Activated naive CD4-positive, alpha-beta T cell treated with anti-CD3 and anti-CD28 coated beads, Interleukin-2, amount 50 U/mL, for 24 hours (primary cell): Measurements from ENCODE around the gene AHSP.
"Not testable (repeated sequence)": the region's sequence is repeated elsewhere in the genome, so short reads cannot be mapped to it uniquely, and the experiment has no call there.

Experiments used
- H3K27ac Mint-ChIP-seq: one replicate; pipeline ENCODE4 v1.8.0; 2021; ENCODE audit warnings: mild to moderate bottlenecking, mixed read lengths
- H3K27me3 Mint-ChIP-seq: one replicate; pipeline ENCODE4 v1.8.0; 2021; ENCODE audit warnings: mixed read lengths
- H3K36me3 Mint-ChIP-seq: one replicate; pipeline ENCODE4 v1.8.0; 2021; ENCODE audit warnings: mixed read lengths
- H3K4me1 Mint-ChIP-seq: one replicate; pipeline ENCODE4 v1.8.0; 2021; ENCODE audit warnings: mixed read lengths
- H3K4me3 Mint-ChIP-seq: one replicate; pipeline ENCODE4 v1.8.0; 2021; ENCODE audit warnings: mild to moderate bottlenecking, mixed read lengths
- H3K9me3 Mint-ChIP-seq: one replicate; pipeline ENCODE4 v1.8.0; 2021; ENCODE audit warnings: mixed read lengths

Gene AHSP, protein sequence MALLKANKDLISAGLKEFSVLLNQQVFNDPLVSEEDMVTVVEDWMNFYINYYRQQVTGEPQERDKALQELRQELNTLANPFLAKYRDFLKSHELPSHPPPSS

GRCh38 chr16:31527734-31528274 lies at the start of gene AHSP:
TSS of gene AHSP (plus strand) at chr16:31527900. CDS start at chr16:31528140, 240 bp downstream.
- H3K27me3 Mint-ChIP-seq = peaks cover 5% of the 10 kb centered on the region
- no peaks in the 10 kb centered on the region for H3K9me3 Mint-ChIP-seq
- H3K4me3 Mint-ChIP-seq = peak within 1 kb of the TSS; percentile 28
- no peaks in the 10 kb centered on the region for H3K36me3 Mint-ChIP-seq
- H3K27ac Mint-ChIP-seq = peak within 1 kb of the TSS; percentile 19
- peaks cover 19% of the 10 kb centered on the region for H3K4me1 Mint-ChIP-seq

DNA sequence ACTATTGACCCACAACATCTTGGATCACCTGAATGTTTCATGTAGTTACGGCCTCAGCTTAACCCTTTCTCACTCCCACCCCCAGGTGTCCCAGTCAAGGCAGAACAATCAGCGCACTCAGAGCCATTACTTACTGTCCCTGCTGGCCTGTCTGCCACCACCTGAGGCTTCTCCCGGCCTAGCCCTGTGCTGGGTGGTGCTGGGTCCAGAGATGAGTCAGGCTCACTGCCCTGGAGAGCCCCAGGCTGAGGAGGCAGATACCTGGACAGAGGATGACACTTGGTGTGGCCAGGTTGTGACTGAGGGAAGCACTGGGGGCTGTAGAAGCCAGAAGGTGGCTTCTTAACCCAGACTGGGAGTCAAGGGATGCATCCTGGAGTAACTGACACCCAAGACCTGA lies 48.7 kb upstream of the AHSP start:
- H3K36me3 Mint-ChIP-seq = no peaks in the 10 kb centered on the region
- peaks cover 14% of the 10 kb centered on the region for H3K4me1 Mint-ChIP-seq
- H3K27me3 Mint-ChIP-seq = no peaks in the 10 kb centered on the region
- no peak overlapping the region for H3K27ac Mint-ChIP-seq
- no peak overlapping the region for H3K4me3 Mint-ChIP-seq
- no peaks in the 10 kb centered on the region for H3K9me3 Mint-ChIP-seq

DNA sequence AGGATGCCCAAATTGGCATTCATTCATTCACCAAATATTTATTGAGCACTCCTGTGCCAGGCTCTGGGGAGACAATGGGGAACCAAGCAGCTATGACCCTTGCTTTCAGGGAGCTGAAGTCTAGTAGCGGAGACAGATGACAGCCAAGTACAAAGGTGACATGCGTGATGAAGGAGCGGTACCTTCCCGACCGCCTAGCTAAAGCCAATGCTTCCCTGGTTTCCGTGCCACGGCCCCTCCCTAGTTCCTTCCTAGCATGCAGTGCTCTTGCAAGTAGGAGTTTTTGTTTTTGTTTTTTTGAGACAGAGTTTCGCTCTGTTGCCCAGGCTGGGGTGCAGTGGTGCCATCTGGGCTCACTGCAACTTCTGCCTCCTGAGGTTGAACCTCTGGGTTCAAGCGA lies 47.9 kb upstream of the AHSP start:
- Mint-ChIP-seq H3K4me3 (no peak overlapping the region), H3K36me3 (no peaks in the 10 kb centered on the region), H3K27me3 (no peaks in the 10 kb centered on the region), H3K9me3 (no peaks in the 10 kb centered on the region), H3K27ac (peak overlapping the region; percentile 30), H3K4me1 (peaks cover 14% of the 10 kb centered on the region)

DNA sequence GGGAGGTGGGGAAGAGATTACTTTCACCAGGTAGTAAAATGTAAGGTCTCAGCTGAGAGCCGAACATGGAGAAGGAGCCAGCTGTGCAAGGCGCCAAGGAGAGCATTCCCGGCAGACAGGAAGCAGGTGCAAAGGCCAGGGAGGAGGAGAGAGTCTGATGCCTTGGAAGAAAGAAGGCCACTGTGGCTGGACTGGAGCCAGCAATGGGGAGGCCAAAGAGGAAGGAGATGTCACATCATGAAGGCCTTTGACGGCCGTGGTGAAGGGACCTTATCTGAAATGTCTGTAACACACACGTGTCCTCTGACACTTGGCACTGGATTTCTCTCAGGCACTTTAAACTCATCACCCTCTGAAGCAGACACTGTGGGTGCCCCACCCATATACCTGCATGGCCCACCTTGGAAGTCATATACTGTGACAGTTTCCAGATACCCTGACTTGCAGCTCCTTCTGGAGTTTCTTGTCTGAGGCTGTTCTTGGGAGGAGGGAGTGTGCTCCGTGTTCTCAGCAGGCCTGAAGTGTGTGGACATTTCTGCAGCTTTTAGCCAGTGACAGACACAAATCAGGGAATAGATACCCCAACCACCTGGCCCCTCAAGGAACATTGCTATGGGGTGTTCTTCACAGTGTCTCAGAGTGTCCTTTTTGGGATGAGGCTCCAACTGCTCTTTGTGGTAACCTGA lies 46.7 kb upstream of the AHSP start:
- Mint-ChIP-seq H3K9me3 (no peaks in the 10 kb centered on the region), H3K36me3 (no peaks in the 10 kb centered on the region), H3K4me3 (no peak overlapping the region), H3K4me1 (peaks cover 16% of the 10 kb centered on the region), H3K27ac (no peak overlapping the region), H3K27me3 (no peaks in the 10 kb centered on the region)

DNA sequence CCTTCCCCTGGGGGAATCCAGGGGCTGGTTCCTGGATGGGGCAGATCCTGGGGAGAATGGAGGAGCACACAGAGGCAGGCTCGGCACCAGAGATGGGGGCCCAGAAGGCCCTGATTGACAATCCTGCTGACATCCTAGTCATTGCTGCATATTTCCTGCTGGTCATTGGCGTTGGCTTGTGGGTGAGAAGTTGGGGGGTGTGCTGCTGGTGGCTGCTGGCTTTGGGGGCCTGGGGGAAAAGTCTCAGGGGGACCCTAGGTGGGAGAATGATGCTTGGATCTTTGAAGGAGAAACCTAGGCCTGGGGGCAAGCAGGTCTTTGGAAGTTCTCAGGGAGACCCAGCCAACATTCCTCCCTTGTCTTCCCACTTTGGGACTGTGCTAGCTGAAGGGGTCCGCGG lies 44.6 kb upstream of the AHSP start, which contains the start of gene SLC5A2:
Gene SLC5A2, plus strand, starts transcription at position 43 of the 400 bp plus-strand sequence. Its CDS starts 14 bp downstream, at position 57.
- H3K9me3 Mint-ChIP-seq = no peaks in the 10 kb centered on the region
- no peaks in the 10 kb centered on the region for H3K27me3 Mint-ChIP-seq
- no peak within 1 kb of the TSS for H3K4me3 Mint-ChIP-seq
- H3K36me3 Mint-ChIP-seq = no peaks in the 10 kb centered on the region
- no peak within 1 kb of the TSS for H3K27ac Mint-ChIP-seq
- peaks cover 16% of the 10 kb centered on the region for H3K4me1 Mint-ChIP-seq

DNA sequence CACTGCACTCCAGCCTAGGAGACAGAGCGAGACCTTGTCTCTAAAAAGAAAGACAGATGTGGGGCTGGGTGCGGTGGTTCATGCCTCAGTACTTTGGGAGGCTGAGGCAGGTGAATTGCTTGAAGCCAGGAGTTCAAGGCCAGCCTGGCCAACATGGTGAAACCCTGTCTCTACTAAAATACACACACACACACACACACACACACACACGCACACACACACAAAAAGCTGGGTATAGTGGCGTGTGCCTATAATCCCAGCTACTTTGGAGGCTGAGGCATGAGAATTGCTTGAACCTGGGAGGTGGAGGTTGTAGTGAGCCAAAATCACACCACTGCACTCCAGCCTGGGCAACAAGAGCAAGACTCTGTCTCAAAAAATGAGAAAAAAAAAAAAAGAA lies 43.7 kb upstream of the AHSP start:
- H3K4me1 Mint-ChIP-seq = peaks cover 13% of the 10 kb centered on the region
- not testable (repeated sequence) for H3K4me3 Mint-ChIP-seq, H3K27ac Mint-ChIP-seq, H3K27me3 Mint-ChIP-seq, H3K9me3 Mint-ChIP-seq, H3K36me3 Mint-ChIP-seq

- H3K27ac Mint-ChIP-seq = no peak overlapping the region
- no peaks in the 10 kb centered on the region for H3K9me3 Mint-ChIP-seq
- H3K36me3 Mint-ChIP-seq = no peaks in the 10 kb centered on the region
- H3K27me3 Mint-ChIP-seq = no peaks in the 10 kb centered on the region
- no peak overlapping the region for H3K4me3 Mint-ChIP-seq
- H3K4me1 Mint-ChIP-seq = peaks cover 13% of the 10 kb centered on the region
These were observed 43.1 kb upstream of the AHSP start for GRCh38 chr16:31484491-31485171.

DNA sequence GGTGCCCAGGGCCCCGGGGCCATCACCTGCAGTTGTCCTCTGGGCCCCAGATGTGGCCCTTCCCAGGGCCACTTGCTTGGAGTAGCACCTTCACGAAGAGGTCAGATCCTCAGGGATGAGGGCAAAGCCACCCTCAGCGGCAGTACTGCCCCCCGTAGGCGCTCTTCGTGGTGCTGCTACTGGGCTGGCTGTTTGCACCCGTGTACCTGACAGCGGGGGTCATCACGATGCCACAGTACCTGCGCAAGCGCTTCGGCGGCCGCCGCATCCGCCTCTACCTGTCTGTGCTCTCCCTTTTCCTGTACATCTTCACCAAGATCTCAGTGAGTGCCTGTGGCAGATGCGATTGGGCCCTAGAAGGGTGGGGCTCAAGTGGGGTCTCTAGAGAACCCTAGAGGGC lies 42.1 kb upstream of the AHSP start:
- Mint-ChIP-seq H3K36me3 (no peaks in the 10 kb centered on the region), H3K4me3 (no peak overlapping the region)

GRCh38 chr16:31486045-31486444 lies 41.7 kb upstream of the AHSP start:
- Mint-ChIP-seq H3K4me1 (peaks cover 13% of the 10 kb centered on the region), H3K9me3 (no peaks in the 10 kb centered on the region), H3K4me3 (peak overlapping the region; percentile 90), H3K27ac (no peak overlapping the region), H3K36me3 (no peaks in the 10 kb centered on the region), H3K27me3 (no peaks in the 10 kb centered on the region)

More for the DNA sequence above, 42.1 kb upstream of the AHSP start:
- no peak overlapping the region for H3K27ac Mint-ChIP-seq
- no peaks in the 10 kb centered on the region for H3K9me3 Mint-ChIP-seq
- H3K27me3 Mint-ChIP-seq = no peaks in the 10 kb centered on the region
- peaks cover 13% of the 10 kb centered on the region for H3K4me1 Mint-ChIP-seq

DNA sequence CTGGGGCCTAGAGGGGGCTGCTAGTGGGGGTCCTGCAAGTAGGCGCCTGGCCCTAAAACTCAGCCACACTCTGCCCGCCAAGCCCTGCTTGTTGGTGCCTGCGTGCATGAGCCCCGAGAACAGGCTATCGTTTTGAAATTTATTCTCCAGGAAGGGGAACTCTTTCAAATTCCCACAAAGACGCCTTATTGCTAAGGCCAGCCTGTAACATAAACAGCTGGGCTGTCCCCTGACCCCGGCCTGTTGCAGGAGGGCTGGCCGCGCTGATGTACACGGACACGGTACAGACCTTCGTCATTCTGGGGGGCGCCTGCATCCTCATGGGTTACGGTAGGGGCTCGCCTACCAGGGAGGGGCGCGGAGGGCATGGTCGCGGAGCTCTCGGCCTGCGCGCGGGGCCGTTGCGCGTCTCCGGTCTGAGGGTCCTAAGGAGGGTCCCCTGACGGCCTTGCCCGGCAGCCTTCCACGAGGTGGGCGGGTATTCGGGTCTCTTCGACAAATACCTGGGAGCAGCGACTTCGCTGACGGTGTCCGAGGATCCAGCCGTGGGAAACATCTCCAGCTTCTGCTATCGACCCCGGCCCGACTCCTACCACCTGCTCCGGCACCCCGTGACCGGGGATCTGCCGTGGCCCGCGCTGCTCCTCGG lies 40.5 kb upstream of the AHSP start:
- Mint-ChIP-seq H3K36me3 (no peaks in the 10 kb centered on the region), H3K27me3 (no peaks in the 10 kb centered on the region), H3K4me1 (peaks cover 13% of the 10 kb centered on the region)

DNA sequence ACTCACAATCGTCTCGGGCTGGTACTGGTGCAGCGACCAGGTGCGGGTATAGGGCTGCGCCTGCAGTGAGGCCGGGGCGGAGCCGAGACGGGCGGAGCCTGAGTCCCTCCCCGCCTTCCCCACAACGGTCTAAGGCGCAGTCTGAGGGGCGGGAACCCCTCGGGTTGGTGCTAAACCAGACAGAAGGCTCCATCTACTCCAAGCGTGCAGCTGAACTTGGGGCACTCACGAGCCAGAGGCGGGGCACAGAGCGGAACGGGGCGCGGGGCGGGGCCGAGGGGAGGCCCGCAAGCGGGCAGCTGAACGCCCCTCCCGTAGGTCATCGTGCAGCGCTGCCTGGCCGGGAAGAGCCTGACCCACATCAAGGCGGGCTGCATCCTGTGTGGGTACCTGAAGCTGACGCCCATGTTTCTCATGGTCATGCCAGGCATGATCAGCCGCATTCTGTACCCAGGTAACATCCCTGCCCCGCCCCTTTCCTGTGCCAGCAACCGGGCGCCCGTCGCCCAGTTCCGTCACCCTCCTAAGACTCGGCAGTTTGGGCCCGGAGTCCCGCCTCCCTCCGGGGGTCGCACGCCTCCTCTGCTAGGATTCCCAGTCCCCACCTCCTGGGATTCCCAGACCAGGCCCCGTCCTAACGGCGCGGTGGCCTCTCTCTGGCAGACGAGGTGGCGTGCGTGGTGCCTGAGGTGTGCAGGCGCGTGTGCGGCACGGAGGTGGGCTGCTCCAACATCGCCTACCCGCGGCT lies 39.8 kb upstream of the AHSP start:
- peak overlapping the region; percentile 90 for H3K4me3 Mint-ChIP-seq
- H3K27ac Mint-ChIP-seq = no peak overlapping the region
- no peaks in the 10 kb centered on the region for H3K27me3 Mint-ChIP-seq
- no peaks in the 10 kb centered on the region for H3K36me3 Mint-ChIP-seq
- H3K9me3 Mint-ChIP-seq = no peaks in the 10 kb centered on the region
- peaks cover 13% of the 10 kb centered on the region for H3K4me1 Mint-ChIP-seq

More for the DNA sequence above, 40.5 kb upstream of the AHSP start:
- H3K27ac Mint-ChIP-seq = no peak overlapping the region
- peak overlapping the region; percentile 90 for H3K4me3 Mint-ChIP-seq
- H3K9me3 Mint-ChIP-seq = no peaks in the 10 kb centered on the region

GRCh38 chr16:31488468-31489297 lies 39.0 kb upstream of the AHSP start:
- peak overlapping the region; percentile 30 for H3K4me3 Mint-ChIP-seq
- no peak overlapping the region for H3K27ac Mint-ChIP-seq
- no peaks in the 10 kb centered on the region for H3K9me3 Mint-ChIP-seq
- peaks cover 13% of the 10 kb centered on the region for H3K4me1 Mint-ChIP-seq
- H3K27me3 Mint-ChIP-seq = no peaks in the 10 kb centered on the region
- H3K36me3 Mint-ChIP-seq = no peaks in the 10 kb centered on the region

- Mint-ChIP-seq H3K4me1 (peaks cover 13% of the 10 kb centered on the region), H3K36me3 (no peaks in the 10 kb centered on the region), H3K27me3 (no peaks in the 10 kb centered on the region), H3K27ac (no peak overlapping the region), H3K9me3 (no peaks in the 10 kb centered on the region), H3K4me3 (no peak overlapping the region)
These were observed 38.5 kb upstream of the AHSP start for GRCh38 chr16:31489298-31489564.

DNA sequence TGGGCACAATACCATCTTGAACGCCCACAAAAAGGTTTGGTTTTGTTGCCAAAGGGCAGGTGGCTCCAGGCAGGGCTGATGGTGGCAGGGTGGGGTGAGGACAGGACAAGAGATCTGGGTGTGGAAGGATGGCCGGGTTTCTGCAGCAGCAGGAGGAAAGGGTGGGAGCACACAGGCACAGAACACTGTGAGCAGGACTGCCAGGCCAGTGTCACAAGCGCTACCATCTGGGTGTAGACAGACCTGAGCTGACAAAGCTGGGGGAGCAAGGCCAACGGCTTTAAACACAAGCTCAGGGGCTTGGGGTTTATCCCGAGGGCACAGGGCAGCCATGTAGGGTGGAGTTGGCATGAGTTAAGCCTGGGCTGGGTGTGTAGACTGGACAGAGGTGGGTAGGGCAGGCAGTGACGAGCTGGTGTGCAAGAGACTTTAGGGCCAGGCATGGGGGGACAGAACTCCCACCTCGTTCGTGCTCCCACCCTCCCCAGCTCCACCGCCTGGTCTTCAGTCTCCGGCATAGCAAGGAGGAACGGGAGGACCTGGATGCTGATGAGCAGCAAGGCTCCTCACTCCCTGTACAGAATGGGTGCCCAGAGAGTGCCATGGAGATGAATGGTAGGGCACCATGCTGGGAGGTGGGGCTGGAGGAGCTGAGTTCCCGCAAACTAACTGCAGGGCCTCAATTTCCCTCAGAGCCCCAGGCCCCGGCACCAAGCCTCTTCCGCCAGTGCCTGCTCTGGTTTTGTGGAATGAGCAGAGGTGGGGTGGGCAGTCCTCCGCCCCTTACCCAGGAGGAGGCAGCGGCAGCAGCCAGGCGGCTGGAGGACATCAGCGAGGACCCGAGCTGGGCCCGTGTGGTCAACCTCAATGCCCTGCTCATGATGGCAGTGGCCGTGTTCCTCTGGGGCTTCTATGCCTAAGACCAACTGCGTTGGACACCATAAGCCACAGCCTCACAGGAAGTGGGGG lies 37.8 kb upstream of the AHSP start:
- Mint-ChIP-seq H3K36me3 (no peaks in the 10 kb centered on the region), H3K9me3 (no peaks in the 10 kb centered on the region), H3K27ac (no peak overlapping the region), H3K4me1 (peaks cover 13% of the 10 kb centered on the region), H3K4me3 (peak overlapping the region; percentile 57), H3K27me3 (no peaks in the 10 kb centered on the region)
